HG03103 (cell line): ENCODE results near the gene BMERB1.

Experiments
- ATAC-seq: cut with Tn5 transposase; IDR thresholded peaks from one replicate; pipeline ENCODE4 v1.9.1; 2021; ENCODE audit warnings: low read depth; ENCODE audit not compliant: unreplicated experiment

The BMERB1 gene

DNA sequence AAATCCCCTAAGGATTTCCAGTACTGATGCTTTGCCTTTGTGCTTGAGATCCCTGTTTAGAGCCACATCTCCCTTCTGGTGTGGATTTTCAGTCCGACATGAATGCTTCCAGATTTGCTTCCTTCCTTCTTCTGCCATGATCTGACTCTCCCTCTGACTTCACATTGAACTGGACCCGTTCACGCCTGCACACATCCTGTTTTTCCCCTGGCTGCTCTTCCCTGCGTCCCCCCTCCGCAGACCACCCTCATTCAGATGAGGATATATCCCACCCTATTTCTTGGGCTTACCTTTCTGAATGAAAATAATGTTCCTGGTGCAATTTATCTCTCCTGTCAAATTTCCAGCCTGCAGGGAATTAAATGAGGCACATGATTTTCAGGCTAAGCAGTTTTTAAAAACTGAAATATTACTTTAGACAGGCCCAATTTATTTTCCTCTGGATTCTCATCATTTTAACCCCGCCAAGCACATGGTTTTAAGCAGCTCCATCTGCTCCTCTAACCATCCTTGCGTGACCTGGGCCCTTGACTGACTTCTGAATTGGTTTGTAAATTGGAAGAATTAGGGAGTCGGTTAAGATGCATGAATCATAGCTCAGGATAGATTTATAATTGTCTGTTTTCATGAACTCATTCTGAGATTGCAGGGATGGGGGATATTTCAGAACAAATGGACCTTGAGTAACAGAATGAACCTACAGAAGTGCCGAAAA is 59.2 kb downstream of the BMERB1 start:
- no peak for ATAC-seq

- ATAC-seq, result no peak
Measured at GRCh38 chr16:15494236-15494635, 59.8 kb downstream of the BMERB1 start.

GRCh38 chr16:15495898-15496297 is 61.5 kb downstream of the BMERB1 start:
- no peak for ATAC-seq

DNA sequence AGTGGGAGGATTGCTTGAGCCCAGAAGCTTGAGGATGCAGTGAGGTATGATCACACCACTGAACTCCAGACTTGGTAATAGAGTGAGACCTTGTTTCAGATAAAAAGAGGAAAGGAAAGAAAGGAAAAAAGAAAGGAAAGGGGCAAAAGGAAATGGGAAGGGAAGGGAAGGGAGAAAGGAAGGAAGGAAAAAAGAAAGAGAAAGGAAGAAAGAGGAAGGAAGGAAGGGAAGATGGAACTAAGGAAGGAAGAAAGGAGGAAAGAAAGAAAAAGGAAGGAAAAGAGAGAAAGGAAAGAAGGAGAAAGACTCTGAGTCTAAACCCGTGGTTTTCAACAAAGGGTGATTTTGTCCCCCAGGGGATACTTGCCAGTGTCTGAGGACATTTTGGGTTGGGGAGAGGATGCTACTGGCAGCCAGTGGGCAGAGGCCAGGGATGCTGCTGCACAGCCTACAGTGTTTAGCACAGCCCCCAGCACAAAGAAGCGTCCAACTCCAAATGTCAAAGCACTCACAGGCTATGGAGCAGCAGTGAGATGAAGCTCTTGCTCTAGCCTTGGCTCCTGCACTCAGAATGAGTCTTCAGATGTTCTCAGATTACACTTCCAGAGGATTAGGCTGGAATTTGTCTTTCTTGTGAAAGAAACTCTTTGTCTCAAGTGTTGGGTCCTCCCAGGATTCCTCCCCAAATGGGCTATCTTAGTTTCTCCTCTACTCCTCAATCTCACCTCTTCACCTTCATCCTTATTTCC is 64.2 kb downstream of the BMERB1 start:
- ATAC-seq, result no peak

DNA sequence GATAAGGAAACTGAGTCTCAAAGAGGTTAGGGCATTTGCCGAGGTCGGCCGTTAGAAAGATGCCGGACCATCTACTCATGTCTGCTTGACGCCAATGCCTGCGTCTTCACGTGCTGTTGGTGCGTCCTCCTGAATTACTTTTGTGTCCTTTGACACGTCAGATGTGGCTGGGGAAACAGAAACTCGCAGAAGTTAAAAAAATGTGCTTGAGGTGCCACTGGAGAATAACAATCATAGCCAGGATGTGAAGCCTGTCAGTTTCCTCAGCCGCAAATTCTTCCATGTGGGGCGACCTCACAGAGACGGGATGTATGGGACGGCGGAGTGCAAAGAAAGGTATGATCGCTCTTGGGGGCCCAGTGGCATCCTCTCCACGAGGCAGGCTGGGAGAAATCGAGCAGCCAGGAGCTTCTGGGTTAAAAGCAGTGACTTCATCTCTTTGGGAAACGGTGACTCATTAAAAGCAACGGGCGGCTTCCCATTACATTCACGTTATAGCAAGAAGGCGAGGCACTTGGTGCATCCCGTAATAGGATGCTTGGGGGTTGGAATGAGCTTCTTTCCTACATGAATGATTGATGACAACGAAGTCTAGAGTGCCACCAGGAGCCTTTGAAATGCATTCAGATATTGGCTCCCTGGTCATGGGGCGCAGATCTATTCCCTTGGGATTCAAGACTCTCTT is 67.8 kb downstream of the BMERB1 start:
- ATAC-seq, result no peak

GRCh38 chr16:15506441-15506840 is 72.1 kb downstream of the BMERB1 start:
- no peak for ATAC-seq

- no peak for ATAC-seq
Measured at GRCh38 chr16:15507301-15507958, 73.0 kb downstream of the BMERB1 start.

GRCh38 chr16:15507959-15508627 is 73.7 kb downstream of the BMERB1 start:
- ATAC-seq, result no peak

DNA sequence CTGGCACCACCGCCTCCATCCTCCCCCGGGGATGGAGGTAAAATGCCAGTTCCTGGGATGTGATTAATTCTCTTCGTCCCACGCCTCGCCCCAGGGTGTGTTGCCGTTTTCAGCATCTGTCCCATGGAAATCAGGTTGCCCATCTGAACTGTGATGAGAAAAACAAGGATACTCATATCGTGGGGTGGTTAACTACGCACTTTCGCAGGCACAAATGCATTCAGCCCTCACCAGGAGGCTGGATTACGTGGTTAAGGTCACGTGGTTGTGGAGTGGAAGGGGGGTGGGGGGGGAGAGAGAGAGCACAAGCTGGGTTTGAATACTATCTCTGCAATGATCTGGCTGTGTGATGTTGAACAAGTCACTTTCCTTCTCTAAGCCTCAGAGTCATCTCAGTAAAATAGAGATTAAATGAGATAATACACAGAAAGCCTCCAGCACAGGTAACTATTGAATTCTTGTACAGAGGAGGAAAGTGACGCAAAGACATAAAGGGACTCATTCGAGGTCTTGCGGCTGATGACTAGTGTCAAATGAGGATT is 74.7 kb downstream of the BMERB1 start:
- ATAC-seq, result no peak

DNA sequence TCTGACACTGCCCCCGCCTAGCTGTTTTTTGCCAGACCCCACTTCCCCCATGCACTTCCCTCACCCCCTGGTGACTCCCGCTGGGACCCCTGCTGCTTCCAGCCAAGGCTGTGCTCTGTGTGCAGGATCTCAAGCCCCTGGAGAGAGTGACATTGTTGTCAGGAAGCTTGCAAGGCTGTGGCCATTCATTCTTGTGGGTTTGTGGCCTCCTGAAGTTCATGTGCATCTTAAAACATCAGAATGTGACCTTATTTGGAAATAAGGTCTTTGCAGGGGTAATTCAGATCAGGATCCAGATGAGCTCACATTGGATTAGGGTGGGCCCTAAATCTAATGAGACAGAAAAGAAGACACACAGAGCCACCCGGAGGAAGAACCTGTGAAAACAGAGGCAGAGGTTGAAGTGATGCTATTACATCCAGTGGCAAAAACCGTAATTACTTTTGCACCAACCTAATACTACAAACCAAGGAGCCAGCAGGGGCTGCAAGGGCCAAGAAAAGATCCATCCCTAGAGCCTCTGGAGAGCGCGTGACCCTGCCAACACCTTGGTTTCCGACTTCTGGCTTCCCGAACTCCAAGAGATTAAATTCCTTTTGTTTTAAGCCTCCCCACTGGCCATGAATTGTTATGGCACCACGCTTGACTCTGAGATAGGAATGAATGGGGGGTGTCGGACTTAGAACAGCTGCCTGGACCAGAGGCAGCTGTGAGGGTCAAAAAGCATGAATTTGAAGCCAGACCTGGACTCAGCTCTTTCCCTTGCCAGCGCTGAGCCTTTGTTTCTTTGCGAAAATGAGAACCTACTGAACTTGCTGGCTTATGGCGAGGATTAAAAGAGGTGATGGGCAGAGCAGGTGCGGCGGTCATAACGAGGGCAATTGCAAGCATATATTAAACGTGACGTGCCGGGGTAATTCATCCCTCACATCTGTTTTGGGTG is 75.5 kb downstream of the BMERB1 start:
- ATAC-seq, result no peak

GRCh38 chr16:15510992-15511391 is 76.6 kb downstream of the BMERB1 start:
- no peak for ATAC-seq

DNA sequence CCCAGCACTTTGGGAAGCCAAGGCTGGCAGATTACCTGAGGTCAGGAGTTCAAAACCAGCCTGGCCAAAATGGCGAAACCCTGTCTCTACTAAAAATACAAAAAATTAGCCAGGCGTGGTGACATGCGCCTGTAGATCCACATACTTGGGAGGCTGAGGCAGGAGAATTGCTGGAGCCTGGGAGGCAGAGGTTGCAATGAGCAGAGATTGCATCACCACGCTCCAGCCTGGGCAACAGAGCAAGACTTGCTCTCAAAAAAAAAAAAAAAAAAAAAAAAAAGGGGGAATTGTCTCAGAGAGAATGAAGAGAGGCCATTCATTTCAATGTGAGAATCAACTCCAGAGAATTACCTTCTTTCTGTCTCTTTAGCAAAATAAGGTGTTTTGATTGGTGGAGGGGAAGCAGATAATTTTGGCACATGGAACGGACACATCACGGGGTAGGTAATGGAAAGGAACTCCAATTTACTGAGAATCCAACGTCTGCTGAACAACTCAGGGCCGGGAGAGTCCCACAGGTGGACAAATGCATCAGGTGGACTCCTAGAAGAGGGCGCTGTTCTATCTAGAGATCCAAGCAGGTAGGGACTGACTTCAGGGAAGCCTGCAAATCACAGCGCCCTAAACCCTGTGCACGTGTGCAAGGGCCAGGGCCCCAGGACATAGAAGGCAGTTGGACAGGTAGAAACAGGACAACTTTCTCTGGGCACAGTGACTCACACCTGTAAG is 77.5 kb downstream of the BMERB1 start:
- no peak for ATAC-seq

GRCh38 chr16:15513156-15513555 is 78.8 kb downstream of the BMERB1 start:
- no peak for ATAC-seq

DNA sequence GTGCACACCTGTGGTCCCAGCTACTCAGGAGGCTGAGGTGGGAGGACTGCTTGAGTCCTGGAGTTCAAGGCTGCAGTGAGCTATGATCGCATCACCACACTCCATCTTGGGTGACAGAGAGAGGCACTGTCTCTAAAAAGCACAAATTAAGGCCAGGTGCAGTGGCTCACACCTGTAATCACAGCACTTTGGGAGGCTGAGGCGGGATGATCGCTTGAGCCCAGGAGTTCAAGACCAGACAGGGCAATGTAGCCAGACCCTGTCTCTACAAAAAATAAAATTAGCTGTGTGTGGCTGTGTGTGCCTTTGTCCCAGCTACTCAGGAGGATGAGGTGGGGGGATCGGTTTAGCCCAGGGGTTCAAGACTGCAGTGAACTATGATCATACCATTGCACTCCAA is 81.6 kb downstream of the BMERB1 start:
- ATAC-seq, result no peak

- ATAC-seq, result no peak
Measured at GRCh38 chr16:15516609-15517008, 82.2 kb downstream of the BMERB1 start.

DNA sequence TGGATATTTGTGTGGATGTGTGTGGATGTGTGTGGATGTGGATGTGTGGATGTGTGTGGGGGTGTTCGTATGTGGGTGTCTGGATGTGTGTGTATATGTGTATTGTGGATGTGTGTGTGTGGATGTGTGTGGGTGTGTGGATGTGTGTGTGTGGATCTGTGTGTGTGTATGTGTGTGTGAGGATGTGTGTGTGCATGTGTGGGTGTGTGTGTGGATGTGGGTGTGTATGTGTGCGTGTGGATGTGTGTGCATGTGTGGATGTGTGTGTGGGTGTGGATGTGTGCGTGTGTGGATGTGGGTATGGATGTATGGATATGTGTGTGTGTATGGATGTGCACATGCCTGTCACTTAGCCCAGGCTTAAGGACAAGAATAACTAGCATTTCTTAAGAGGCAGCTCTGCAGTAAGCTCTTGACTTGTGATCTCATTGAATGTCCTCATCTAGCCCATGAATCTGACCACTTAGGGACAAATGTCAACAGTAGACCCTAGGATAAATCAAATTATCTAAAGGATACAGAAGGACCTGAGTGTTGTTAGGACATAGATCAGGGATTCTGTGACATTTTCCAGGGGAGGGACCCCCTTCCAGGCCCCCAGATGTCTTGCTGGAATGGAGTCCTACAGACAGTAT is 83.5 kb downstream of the BMERB1 start:
- no peak for ATAC-seq

GRCh38 chr16:15518381-15519351 is 84.3 kb downstream of the BMERB1 start:
- ATAC-seq, result no peak
